ENCODE data around the gene ARFGAP1.

Gene ARFGAP1

DNA sequence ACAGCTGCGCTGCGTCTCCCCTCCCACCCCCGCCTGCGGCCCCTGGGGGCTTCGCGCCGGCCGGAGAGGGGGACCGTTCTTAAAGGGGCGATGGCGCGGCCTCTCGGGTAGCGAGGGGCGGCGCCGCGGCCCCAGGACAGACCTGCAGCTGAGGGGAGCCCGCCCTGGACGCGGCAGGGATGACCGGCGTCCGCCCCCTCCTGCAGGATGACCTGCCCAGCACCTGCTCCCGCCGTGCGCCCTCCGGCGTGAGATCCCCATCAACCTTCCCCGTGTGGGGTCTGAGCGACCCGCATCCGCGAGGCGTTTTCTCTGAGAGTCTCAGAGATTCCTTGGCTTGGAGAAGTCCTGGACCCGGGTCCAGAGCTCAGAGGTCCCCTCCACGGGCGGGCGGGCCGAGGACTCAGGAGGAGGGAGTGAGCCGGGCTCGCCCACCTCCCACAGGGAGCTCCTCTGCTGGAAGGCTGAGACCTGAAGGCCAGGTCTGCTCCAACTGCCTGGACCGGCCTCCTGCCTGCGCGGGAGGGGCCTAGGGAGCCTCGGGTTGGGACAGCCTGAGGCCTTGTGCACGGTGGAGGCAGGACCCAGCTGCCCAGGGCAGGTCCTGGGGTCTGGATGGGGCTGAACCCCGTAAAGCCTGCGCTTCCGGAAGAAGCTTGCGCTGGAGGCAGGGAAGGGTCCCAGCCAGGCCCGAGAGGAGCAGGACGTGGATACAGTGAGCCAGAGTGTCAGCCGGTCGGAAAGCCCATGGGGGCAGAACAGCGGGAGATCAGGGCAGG lies 17.8 kb upstream of the ARFGAP1 start:
- Histone ChIP-seq H3K27ac (ENCODE audit: low read depth, low read length) (no peak overlapping the region), H3K9me3 (ENCODE audit: low read length) (no peaks in the 10 kb centered on the region), H3K4me3 (ENCODE audit: low read depth in 1 of 2, low read length in 2 of 2) (no peak overlapping the region), H3K27me3 (ENCODE audit: control insufficient read depth in 1 of 2, insufficient read depth in 2 of 2, low read length in 2 of 2) (peaks cover 9 to 27% of the 10 kb centered on the region in 2 donors), H3K36me3 (ENCODE audit: insufficient read depth, low read length) (no peaks in the 10 kb centered on the region), H3K4me1 (ENCODE audit: insufficient read depth, low read length) (no peaks in the 10 kb centered on the region), H3K9ac (ENCODE audit: low read length) (no peak overlapping the region)

DNA sequence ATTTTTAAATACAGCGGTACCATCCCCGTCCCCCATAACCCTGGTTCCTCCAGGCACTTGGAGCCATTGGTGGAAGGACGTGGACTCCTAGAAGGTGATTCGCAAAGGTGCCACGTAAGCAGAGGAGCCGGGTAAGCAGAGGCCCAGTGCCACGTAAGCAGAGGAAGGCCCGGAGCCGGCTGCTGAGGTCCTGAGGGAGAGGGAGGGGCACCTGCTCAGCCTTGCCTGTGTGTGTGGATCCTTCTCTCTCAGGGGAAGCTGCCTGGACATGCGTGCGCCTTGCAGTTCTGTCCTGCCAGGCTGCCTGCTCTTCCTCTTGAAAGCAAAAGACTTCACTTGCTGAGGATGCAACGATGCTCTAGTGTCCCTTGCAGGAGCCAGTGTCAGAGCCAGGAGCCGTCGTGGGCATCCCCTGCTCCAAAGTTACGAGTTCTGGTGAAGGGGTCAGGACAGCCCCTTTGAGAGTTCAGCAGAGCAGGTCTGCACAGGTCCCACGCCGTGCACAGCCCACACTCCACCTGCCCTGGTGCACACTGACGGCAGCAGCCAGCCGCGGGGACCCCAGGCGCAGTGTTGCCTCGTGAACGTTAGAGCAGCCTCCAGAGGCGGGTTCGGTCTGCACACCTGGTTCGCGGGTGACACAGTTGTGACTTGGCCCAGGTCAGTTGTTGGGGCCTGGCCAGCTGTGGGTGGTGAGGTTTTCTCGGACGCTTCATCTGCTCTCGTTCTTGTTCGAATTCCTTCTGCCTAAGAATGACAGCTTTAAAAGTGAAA lies 16.5 kb upstream of the ARFGAP1 start:
- Histone ChIP-seq H3K27me3 (ENCODE audit: control insufficient read depth in 1 of 2, insufficient read depth in 2 of 2, low read length in 2 of 2) (peaks cover 9 to 26% of the 10 kb centered on the region in 2 donors), H3K9me3 (ENCODE audit: low read length) (no peaks in the 10 kb centered on the region), H3K27ac (ENCODE audit: low read depth, low read length) (no peak overlapping the region), H3K36me3 (ENCODE audit: insufficient read depth, low read length) (no peaks in the 10 kb centered on the region), H3K4me1 (ENCODE audit: insufficient read depth, low read length) (no peaks in the 10 kb centered on the region), H3K4me3 (ENCODE audit: low read depth in 1 of 2, low read length in 2 of 2) (no peak overlapping the region), H3K9ac (ENCODE audit: low read length) (no peak overlapping the region)

DNA sequence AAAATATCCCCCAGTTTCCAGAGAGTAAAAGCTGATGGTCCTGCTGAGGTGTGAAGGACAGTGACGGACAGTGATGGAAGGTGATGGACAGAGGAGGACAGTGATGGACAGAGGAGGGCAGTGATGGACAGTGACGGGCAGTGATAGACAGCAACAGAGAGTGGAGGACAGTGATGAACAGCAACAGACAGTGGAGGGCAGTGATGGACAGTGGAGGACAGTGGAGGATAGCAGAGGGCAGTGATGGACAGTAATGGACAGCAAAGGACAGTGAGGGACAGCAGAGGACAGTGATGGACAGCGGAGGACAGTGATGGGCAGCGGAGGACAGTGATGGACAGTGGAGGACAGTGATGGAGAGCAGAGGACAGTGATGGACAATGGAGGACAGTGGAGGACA lies 15.7 kb upstream of the ARFGAP1 start:
- no peaks in the 10 kb centered on the region for H3K4me1 ChIP-seq (ENCODE audit: insufficient read depth, low read length)
- H3K4me3 ChIP-seq (ENCODE audit: low read depth in 1 of 2, low read length in 2 of 2) = no peak overlapping the region
- no peak overlapping the region for H3K27ac ChIP-seq (ENCODE audit: low read depth, low read length)
- peaks cover 9 to 29% of the 10 kb centered on the region in 2 donors for H3K27me3 ChIP-seq (ENCODE audit: control insufficient read depth in 1 of 2, insufficient read depth in 2 of 2, low read length in 2 of 2)
- H3K9me3 ChIP-seq (ENCODE audit: low read length) = no peaks in the 10 kb centered on the region
- no peaks in the 10 kb centered on the region for H3K36me3 ChIP-seq (ENCODE audit: insufficient read depth, low read length)
- H3K9ac ChIP-seq (ENCODE audit: low read length) = no peak overlapping the region

DNA sequence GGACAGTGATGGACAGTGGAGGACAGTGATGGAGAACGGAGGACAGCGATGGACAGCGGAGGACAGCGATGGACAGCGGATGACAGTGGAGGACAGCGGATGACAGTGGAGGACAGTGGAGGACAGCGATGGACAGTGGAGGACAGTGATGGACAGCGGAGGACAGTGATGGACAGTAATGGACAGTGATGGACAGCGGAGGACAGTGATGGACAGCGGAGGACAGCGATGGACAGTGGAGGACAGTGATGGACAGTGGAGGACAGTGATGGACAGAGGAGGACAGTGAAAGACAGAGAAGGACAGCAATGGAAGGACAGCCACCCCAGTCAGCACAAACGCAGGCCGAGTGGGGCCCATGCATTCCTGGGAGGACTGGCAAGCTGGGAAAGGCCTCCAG lies 15.0 kb upstream of the ARFGAP1 start:
- no peak overlapping the region for H3K27ac ChIP-seq (ENCODE audit: low read depth, low read length)
- no peak overlapping the region for H3K9ac ChIP-seq (ENCODE audit: low read length)
- no peaks in the 10 kb centered on the region for H3K4me1 ChIP-seq (ENCODE audit: insufficient read depth, low read length)
- no peak overlapping the region for H3K4me3 ChIP-seq (ENCODE audit: low read depth in 1 of 2, low read length in 2 of 2)
- no peaks in the 10 kb centered on the region for H3K36me3 ChIP-seq (ENCODE audit: insufficient read depth, low read length)
- H3K27me3 ChIP-seq (ENCODE audit: control insufficient read depth in 1 of 2, insufficient read depth in 2 of 2, low read length in 2 of 2) = peaks cover 9 to 28% of the 10 kb centered on the region in 2 donors
- no peaks in the 10 kb centered on the region for H3K9me3 ChIP-seq (ENCODE audit: low read length)

DNA sequence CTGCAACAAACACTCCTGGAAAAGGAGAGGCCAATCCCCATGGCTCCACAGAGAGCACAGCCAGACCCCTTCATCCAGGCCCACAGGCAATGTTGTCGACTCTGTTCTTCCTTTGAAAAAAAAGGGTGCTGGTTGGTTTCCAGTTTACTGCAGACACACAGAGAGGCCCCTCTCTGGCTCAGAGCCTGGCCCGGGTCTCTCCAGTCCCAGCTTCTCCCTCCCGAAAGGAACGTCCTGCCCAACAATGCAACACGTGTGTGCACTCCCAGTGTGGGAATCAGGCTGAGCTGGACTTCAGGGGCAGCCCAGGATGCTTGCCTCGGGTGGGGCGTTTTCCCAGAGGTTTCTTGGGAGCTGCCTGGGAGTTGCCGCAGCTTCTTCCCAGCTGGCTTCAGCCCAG lies 13.8 kb upstream of the ARFGAP1 start:
- Histone ChIP-seq H3K27ac (ENCODE audit: low read depth, low read length) (no peak overlapping the region), H3K36me3 (ENCODE audit: insufficient read depth, low read length) (no peaks in the 10 kb centered on the region), H3K4me1 (ENCODE audit: insufficient read depth, low read length) (no peaks in the 10 kb centered on the region), H3K9me3 (ENCODE audit: low read length) (no peaks in the 10 kb centered on the region), H3K27me3 (ENCODE audit: control insufficient read depth in 1 of 2, insufficient read depth in 2 of 2, low read length in 2 of 2) (peaks cover 0 to 25% of the 10 kb centered on the region in 2 donors), H3K9ac (ENCODE audit: low read length) (no peak overlapping the region), H3K4me3 (ENCODE audit: low read depth in 1 of 2, low read length in 2 of 2) (no peak overlapping the region)

DNA sequence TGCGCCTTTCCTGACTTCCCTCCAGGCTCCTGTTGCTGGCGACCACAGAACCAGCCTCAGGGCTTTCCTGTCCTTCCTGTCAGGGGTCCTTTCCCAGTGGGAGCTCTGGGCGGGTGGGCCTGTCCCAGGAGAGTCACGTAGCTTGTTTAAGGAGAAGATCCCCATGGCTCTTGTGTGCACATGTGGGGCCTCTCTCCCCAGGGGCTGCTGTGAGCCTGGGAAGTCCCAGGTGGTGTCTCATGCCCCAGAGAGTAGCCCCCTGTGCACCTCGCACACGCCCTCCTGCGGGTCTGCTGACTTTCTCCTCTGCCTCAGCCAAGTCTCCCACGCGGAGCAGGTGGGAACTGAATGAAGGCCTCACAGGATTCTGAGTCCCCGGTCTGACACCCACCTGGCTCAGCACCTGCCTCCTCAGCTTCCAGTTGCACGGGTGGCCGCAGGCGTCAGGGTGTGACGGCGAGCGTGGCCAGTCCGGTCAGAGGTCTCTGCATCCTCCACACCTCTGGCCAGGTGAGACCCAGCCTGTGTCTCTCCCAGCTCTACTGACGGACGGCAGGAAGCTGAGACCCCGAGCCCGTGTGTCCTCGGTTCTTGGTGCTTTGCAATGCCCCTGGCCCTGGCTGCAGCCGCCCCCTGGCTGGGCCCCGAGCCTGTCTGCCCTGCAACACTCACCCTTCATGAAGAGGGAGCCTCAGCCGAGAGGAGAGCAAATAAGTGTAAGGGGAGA lies 12.7 kb upstream of the ARFGAP1 start:
- no peak overlapping the region for H3K9ac ChIP-seq (ENCODE audit: low read length)
- H3K36me3 ChIP-seq (ENCODE audit: insufficient read depth, low read length) = no peaks in the 10 kb centered on the region
- H3K9me3 ChIP-seq (ENCODE audit: low read length) = no peaks in the 10 kb centered on the region
- H3K4me3 ChIP-seq (ENCODE audit: low read depth in 1 of 2, low read length in 2 of 2) = no peak overlapping the region
- no peaks in the 10 kb centered on the region for H3K4me1 ChIP-seq (ENCODE audit: insufficient read depth, low read length)
- H3K27me3 ChIP-seq (ENCODE audit: control insufficient read depth in 1 of 2, insufficient read depth in 2 of 2, low read length in 2 of 2) = peaks cover 0 to 18% of the 10 kb centered on the region in 2 donors
- no peak overlapping the region for H3K27ac ChIP-seq (ENCODE audit: low read depth, low read length)

DNA sequence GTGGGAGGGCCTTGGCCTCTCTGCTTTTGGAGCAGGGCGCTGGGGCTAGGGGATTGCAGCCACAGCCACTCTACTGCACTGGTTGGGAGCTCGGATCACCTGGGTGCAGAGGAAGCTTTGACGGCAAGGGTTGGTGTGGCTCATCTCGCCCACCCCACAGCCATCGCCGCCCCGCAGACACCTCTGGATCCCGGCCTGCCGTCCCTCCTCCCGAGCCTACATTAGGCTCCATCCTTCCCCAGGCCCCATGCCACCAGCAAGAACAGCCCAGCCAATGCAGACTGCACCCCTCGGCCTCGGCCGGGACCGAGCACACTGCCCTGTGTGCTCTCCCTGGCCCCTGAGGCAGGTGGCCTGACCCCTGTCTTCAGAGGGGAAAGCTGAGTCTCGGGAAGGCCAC lies 12.1 kb upstream of the ARFGAP1 start:
- no peaks in the 10 kb centered on the region for H3K36me3 ChIP-seq (ENCODE audit: insufficient read depth, low read length)
- no peaks in the 10 kb centered on the region for H3K9me3 ChIP-seq (ENCODE audit: low read length)
- no peaks in the 10 kb centered on the region for H3K4me1 ChIP-seq (ENCODE audit: insufficient read depth, low read length)
- H3K27ac ChIP-seq (ENCODE audit: low read depth, low read length) = no peak overlapping the region
- no peak overlapping the region for H3K4me3 ChIP-seq (ENCODE audit: low read depth in 1 of 2, low read length in 2 of 2)
- H3K27me3 ChIP-seq (ENCODE audit: control insufficient read depth in 1 of 2, insufficient read depth in 2 of 2, low read length in 2 of 2) = peaks cover 0 to 15% of the 10 kb centered on the region in 2 donors
- no peak overlapping the region for H3K9ac ChIP-seq (ENCODE audit: low read length)

DNA sequence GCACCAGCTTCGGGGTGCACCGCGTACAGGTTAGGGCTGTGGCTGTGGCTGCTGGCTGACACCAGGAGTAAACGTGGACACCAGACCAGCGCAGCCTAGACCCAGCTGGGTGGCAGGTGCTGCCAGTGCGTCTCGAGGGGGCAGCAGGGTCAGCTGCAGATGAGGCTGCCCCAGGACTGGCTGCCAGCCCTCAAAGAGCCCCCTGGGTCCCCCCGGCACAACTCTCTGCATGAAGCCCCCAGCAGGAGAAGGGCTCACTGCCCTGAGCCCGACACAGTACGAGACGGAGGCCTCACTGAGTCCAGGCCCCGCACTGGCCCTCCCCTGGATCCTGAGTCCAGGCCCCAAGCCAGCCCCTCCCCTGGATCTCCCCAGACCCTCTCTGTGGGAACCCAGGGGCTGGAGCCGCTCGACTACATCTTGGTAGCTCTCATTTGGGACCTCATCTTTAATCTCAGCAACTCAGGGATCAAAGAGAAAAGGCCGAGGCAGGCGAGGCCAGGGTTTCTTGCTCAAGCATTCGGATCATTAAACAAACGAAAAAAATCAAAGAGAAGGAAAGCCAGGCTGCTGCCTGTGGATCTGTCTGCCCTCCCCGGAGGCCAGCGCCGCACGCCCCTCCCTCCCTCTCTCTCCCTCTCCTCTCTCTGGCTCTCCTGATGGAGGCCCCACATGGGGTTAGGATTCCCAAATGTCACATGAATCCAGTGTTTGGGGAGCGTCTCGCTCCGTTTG lies 11.4 kb upstream of the ARFGAP1 start:
- Histone ChIP-seq H3K27ac (ENCODE audit: low read depth, low read length) (no peak overlapping the region), H3K27me3 (ENCODE audit: control insufficient read depth in 1 of 2, insufficient read depth in 2 of 2, low read length in 2 of 2) (peaks cover 0 to 18% of the 10 kb centered on the region in 2 donors)

DNA sequence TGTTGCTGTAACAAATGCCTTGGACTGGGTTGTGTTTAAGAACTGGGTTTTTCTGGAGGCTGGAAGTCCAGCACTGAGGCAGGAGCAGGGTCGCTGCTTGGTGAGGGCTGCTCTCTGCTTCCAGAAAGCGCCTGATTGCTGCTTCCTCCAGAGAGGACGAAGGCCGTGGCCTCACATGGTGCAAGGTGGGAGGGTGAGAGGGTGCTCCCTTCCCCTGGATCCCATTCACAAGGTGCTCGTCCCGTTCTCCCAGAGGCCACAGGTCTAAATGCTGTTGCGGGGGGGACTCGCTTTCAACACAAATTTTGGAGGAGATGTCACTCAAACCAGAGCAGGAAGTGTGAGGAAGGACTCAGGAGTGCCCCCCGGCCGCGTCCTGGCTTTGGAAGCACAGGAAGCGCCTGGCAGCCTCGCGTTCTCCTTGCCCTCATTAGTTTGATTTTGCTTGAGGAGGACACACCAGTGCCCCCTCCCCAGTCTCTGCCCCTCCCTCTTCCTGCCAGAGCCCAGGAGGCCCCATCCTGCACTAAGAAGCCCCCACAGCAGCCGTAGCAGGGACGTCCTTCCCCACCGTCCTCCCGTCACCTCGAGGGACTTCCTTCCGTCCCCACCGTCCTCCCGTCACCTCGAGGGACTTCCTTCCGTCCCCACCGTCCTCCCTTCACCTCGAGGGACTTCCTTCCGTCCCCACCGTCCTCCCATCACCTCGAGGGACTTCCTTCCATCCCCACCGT lies 10.7 kb upstream of the ARFGAP1 start:
- no peaks in the 10 kb centered on the region for H3K9me3 ChIP-seq (ENCODE audit: low read length)
- H3K27ac ChIP-seq (ENCODE audit: low read depth, low read length) = no peak overlapping the region
- H3K4me1 ChIP-seq (ENCODE audit: insufficient read depth, low read length) = no peaks in the 10 kb centered on the region
- H3K27me3 ChIP-seq (ENCODE audit: control insufficient read depth in 1 of 2, insufficient read depth in 2 of 2, low read length in 2 of 2) = peaks cover 0 to 18% of the 10 kb centered on the region in 2 donors
- H3K9ac ChIP-seq (ENCODE audit: low read length) = no peak overlapping the region
- no peaks in the 10 kb centered on the region for H3K36me3 ChIP-seq (ENCODE audit: insufficient read depth, low read length)
- no peak overlapping the region for H3K4me3 ChIP-seq (ENCODE audit: low read depth in 1 of 2, low read length in 2 of 2)

More for the DNA sequence above, 11.4 kb upstream of the ARFGAP1 start:
- Histone ChIP-seq H3K4me3 (ENCODE audit: low read depth in 1 of 2, low read length in 2 of 2) (no peak overlapping the region), H3K4me1 (ENCODE audit: insufficient read depth, low read length) (no peaks in the 10 kb centered on the region), H3K36me3 (ENCODE audit: insufficient read depth, low read length) (no peaks in the 10 kb centered on the region), H3K9ac (ENCODE audit: low read length) (no peak overlapping the region), H3K9me3 (ENCODE audit: low read length) (no peaks in the 10 kb centered on the region)

DNA sequence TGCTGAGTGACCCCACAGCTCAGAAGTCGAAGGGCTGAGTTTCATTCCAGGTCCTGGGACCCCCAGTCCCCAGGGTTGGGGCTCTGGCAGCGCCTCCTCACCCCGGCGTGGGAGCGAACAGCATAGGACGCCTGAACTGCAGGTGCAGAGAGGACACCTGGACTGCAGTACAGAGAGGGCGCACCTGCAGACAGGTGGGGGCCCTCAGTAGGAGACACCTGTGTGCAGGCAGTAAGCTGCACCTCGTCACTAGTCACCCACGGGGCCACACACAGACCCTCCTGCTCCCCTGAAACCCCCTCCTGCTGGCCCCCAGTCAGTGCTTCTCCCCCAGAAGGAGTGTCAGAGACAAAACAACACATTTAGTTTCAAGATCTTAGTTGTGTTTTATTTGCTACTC lies 9.8 kb upstream of the ARFGAP1 start:
- H3K9ac ChIP-seq (ENCODE audit: low read length) = no peak overlapping the region
- H3K4me3 ChIP-seq (ENCODE audit: low read depth in 1 of 2, low read length in 2 of 2) = no peak overlapping the region
- H3K27ac ChIP-seq (ENCODE audit: low read depth, low read length) = no peak overlapping the region
- H3K4me1 ChIP-seq (ENCODE audit: insufficient read depth, low read length) = no peaks in the 10 kb centered on the region
- no peaks in the 10 kb centered on the region for H3K36me3 ChIP-seq (ENCODE audit: insufficient read depth, low read length)
- peaks cover 0 to 26% of the 10 kb centered on the region in 2 donors for H3K27me3 ChIP-seq (ENCODE audit: control insufficient read depth in 1 of 2, insufficient read depth in 2 of 2, low read length in 2 of 2)
- H3K9me3 ChIP-seq (ENCODE audit: low read length) = no peaks in the 10 kb centered on the region

All from muscle layer of colon (tissue), 2 donors.